A549 (cell line): ENCODE data around the gene MOB3C. TPM values are rescaled to one million over a fixed set of nuclear protein-coding genes. Genes with fewer than 3 reads are reported as not detected.

Experiments used
- ATAC-seq, 2 experiments: fragments of 200-7000 bp in 1 of 2; fragments of >200 bp in 1 of 2; cut with Nextera tagmentation in 1 of 2; cut with Tn5 transposase in 1 of 2; 3 replicates each; pipeline versions ENCODE4 v1.8.0 to v1.9.1; 2018 to 2020; ENCODE audit warnings: mild to moderate bottlenecking in 1 of 2, moderate library complexity in 1 of 2
- CTCF ChIA-PET: fragments of 300-600 bp; sonication (Branson Sonifier 250); formaldehyde crosslinking; extraction: SDS; loops from one replicate; lab custom pipeline; 2021; ENCODE audit warnings: antibody characterized with exemption, inconsistent platforms; lab: Yijun Ruan, JAX
- POLR2A ChIA-PET: fragments of 350-600 bp; formaldehyde crosslinking; extraction: SDS; loops from one replicate; lab custom pipeline; 2021; ENCODE audit warnings: antibody characterized with exemption, inconsistent platforms; lab: Yijun Ruan, JAX
- DNase-seq, 2 experiments: peaks; one replicate each; pipeline versions ENCODE4 v3.0.0 to v3.0.0-alpha.2; 2011 to 2016; ENCODE audit warnings: low read depth in 1 of 2, low spot score in 1 of 2
- FAIRE-seq: peaks from 2 replicates; lab custom pipeline; 2011; peaks lifted over from hg19 to GRCh38; lab: Jason Lieb, UNC
- H3K27ac ChIP-seq, 2 experiments: fragments of >200 bp; sonication (Bioruptor Twin); formaldehyde crosslinking; 3 replicates each; pipeline ENCODE4 v1.5.1; 2016 to 2017
- H3K4me1 ChIP-seq: fragments of >200 bp; sonication (Bioruptor Twin); formaldehyde crosslinking; 3 replicates; pipeline ENCODE4 v1.6.1; 2016
- H3K4me2 ChIP-seq: fragments of >200 bp; sonication (Bioruptor Twin); formaldehyde crosslinking; 3 replicates; pipeline ENCODE4 v1.6.1; 2016
- H3K4me3 ChIP-seq: fragments of >200 bp; sonication (Bioruptor Twin); formaldehyde crosslinking; 3 replicates; pipeline ENCODE4 v1.5.1; 2016
- H3K9me3 ChIP-seq: fragments of >200 bp; sonication (Bioruptor Twin); formaldehyde crosslinking; 3 replicates; pipeline ENCODE4 v1.6.1; 2016
- BHLHE40 ChIP-seq: IDR thresholded peaks from 2 replicates; pipeline ENCODE4 v1.6.1; 2012; ENCODE audit warnings: low read depth, low read length, inconsistent platforms
- CBX8 ChIP-seq: fragments of 200-600 bp; sonication (generic); IDR thresholded peaks from 2 replicates; pipeline ENCODE4 v1.6.1; 2016
- CHD2 ChIP-seq: fragments of 150-350 bp; IDR thresholded peaks from 2 replicates; pipeline ENCODE4 v1.6.1; 2014; ENCODE audit warnings: low read length; ENCODE audit not compliant: partially characterized antibody
- EHF ChIP-seq: fragments of 250-450 bp; sonication (Bioruptor Pico); IDR thresholded peaks from 2 replicates; pipeline ENCODE4 v1.5.0; 2020; ENCODE audit warnings: mild to moderate bottlenecking
- HDAC2 ChIP-seq: fragments of 200-600 bp; sonication (generic); IDR thresholded peaks from 2 replicates; pipeline ENCODE4 v1.6.1; 2016
- HEYL ChIP-seq: fragments of 250-450 bp; sonication (Bioruptor Pico); IDR thresholded peaks from 2 replicates; pipeline ENCODE4 v1.8.0; 2021; ENCODE audit warnings: mild to moderate bottlenecking, moderate library complexity
- HOXB13 ChIP-seq: fragments of 250-450 bp; sonication (Bioruptor Pico); IDR thresholded peaks from 2 replicates; pipeline ENCODE4 v1.5.0; 2020; ENCODE audit warnings: low read depth, mild to moderate bottlenecking, moderate library complexity
- HOXB5 ChIP-seq: fragments of 250-450 bp; sonication (Bioruptor Pico); IDR thresholded peaks from 2 replicates; pipeline ENCODE4 v1.5.0; 2020; ENCODE audit warnings: mild to moderate bottlenecking, moderate library complexity
- JUN ChIP-seq, 2 experiments: fragments of >200 bp; sonication (Bioruptor Twin); formaldehyde crosslinking; IDR thresholded peaks; 2 replicates in 1 of 2; 3 replicates in 1 of 2; pipeline ENCODE4 v1.6.1; 2016 to 2017
- MYC ChIP-seq: IDR thresholded peaks from 2 replicates; pipeline ENCODE4 v1.6.1; 2012; ENCODE audit warnings: mild to moderate bottlenecking, inconsistent platforms, low read length, improper control_type of control experiment, borderline replicate concordance
- POLR2A ChIP-seq: IDR thresholded peaks from 2 replicates; pipeline ENCODE4 v1.6.1; 2012; ENCODE audit warnings: mild to moderate bottlenecking, low read length
- RAD21 ChIP-seq, 2 experiments: fragments of >200 bp in 1 of 2; sonication (Bioruptor Twin) in 1 of 2; formaldehyde crosslinking in 1 of 2; IDR thresholded peaks in 1 of 2; conservative IDR thresholded peaks in 1 of 2; 2 replicates in 1 of 2; 3 replicates in 1 of 2; pipeline ENCODE4 v1.6.1; 2012 to 2018; ENCODE audit warnings: inconsistent platforms in 1 of 2
- TP53 ChIP-seq: fragments of 250-450 bp; sonication (Bioruptor Pico); IDR thresholded peaks from 2 replicates; pipeline ENCODE4 v1.5.0; 2021; ENCODE audit warnings: mild to moderate bottlenecking, moderate library complexity
- WGBS: methylation state at CpG from one replicate; pipeline ENCODE4 v1.1.6; 2017; ENCODE audit errors: missing lambda C conversion rate; 5-methylcytosine and 5-hydroxymethylcytosine counted together
- polyA plus RNA-seq, 4 experiments: library from polyadenylated mRNA; depleted of rRNA in 3 of 4; stranded (reverse); fragments of >200 nt; fragmentation: RNase III in 1 of 4; extraction: RNeasy Plus Mini Kit Qiagen cat#74134 plus additional on column Dnase treatment in 1 of 4; gene quantifications; 2 replicates in 3 of 4; 3 replicates in 1 of 4; pipeline ENCODE4 v1.2.3, GENCODE V29; 2011 to 2017
- TF ChIP-seq, protein P1 (sequence below): fragments of >200 bp; sonication (Bioruptor Twin); formaldehyde crosslinking; IDR thresholded peaks from 3 replicates; pipeline ENCODE4 v1.6.1; 2016
- TF ChIP-seq, protein P2 (sequence below): fragments of >200 bp; sonication (Bioruptor Twin); formaldehyde crosslinking; IDR thresholded peaks from 2 replicates; pipeline ENCODE4 v1.6.1; 2016
- TF ChIP-seq, protein P3 (sequence below): fragments of 200-600 bp; sonication (generic); IDR thresholded peaks from 2 replicates; pipeline ENCODE4 v1.6.1; 2016; ENCODE audit warnings: antibody characterized with exemption, mild to moderate bottlenecking, moderate library complexity
- TF ChIP-seq, protein P4 (sequence below): fragments of >200 bp; sonication (Bioruptor Twin); formaldehyde crosslinking; IDR thresholded peaks from 3 replicates; pipeline ENCODE4 v1.5.1; 2016
- TF ChIP-seq, protein P5 (sequence below): fragments of 250-450 bp; sonication (Bioruptor Pico); IDR thresholded peaks from 2 replicates; pipeline ENCODE4 v1.5.0; 2020; ENCODE audit warnings: low read depth, mild to moderate bottlenecking, moderate library complexity

The MOB3C gene
- polyA plus RNA-seq, 2 of the 4 experiments (the other 2 are of a cell fraction) = 2.6 to 2.7 TPM

DNA sequence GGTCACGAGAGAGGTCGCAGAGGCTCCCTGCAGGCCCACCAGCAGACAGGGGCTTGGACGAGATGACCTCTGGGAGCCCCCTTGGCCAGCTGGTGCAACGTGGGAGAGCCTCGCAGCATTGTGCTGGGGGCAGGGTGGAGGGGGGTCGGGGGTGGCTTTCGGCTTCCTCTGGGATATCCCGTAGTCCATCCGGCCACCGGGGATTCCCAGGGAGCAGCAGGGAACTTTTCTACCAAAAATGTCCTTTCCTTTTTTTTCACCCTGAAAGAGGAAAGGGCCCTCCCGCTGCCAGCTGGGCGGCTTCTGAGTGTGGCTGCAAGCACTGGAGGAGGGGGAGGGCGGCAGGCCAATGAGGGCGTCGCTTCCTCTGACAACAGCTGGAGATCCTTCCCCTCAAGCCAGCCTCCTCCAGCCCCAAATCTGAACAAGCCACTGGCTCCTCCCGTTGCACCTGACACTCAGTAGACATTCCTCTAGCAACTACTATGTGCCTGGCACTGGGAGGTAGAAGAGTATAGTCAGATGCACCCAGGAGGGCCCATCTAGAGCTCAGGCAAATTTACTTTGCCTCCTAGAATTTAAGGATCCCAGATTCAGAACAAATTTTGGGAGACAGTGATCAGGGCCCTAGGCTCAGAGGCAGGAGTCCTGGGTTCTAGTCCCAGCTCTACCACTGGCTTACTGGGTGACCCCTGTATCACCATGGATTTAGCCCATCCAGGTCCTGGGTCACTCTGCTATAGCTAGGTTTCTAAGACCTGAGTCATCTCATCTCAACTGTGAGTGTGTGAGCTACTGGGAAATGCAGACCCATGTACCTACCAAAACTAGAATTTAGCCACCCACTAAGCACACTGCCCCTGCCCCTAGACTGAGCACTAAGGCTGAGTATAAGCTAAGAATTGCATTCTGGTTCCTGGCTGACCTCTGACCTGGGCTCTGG, 2.7 kb downstream of the MOB3C start:
- POLR2A ChIA-PET = interaction anchor here (1.7 kb wide), 1 partner anchor 10 kb away, joined by 7 read pairs; the partner anchor contains the start of gene MKNK1
- ATAC-seq (no peak), DNase-seq (peak in 1 of 2 experiments; percentile 14), FAIRE-seq (no peak)
- no peaks in the 10 kb centered on the region for H3K9me3 ChIP-seq
- 73% methylated on average over 10 of the region's 16 CpGs for WGBS
- no peak overlapping the region for H3K4me3 ChIP-seq
- TF ChIP-seq, protein P1, sequence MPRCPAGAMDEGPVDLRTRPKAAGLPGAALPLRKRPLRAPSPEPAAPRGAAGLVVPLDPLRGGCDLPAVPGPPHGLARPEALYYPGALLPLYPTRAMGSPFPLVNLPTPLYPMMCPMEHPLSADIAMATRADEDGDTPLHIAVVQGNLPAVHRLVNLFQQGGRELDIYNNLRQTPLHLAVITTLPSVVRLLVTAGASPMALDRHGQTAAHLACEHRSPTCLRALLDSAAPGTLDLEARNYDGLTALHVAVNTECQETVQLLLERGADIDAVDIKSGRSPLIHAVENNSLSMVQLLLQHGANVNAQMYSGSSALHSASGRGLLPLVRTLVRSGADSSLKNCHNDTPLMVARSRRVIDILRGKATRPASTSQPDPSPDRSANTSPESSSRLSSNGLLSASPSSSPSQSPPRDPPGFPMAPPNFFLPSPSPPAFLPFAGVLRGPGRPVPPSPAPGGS = no peak
- TF ChIP-seq EHF = no peak
- TF ChIP-seq CHD2 = no peak
- no peak for TF ChIP-seq JUN (IDR thresholded peaks at IDR 0.05)
- TF ChIP-seq TP53 (CRISPR knock-in tag) = no peak
- TF ChIP-seq MYC = no peak
- no peak for TF ChIP-seq RAD21 (conservative IDR thresholded peaks at IDR 0.05 in 1 of 2, IDR thresholded peaks at IDR 0.05 in 1 of 2)
- TF ChIP-seq HEYL = no peak
- no peak for TF ChIP-seq BHLHE40
- TF ChIP-seq, protein P2, sequence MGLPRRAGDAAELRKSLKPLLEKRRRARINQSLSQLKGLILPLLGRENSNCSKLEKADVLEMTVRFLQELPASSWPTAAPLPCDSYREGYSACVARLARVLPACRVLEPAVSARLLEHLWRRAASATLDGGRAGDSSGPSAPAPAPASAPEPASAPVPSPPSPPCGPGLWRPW = no peak
- TF ChIP-seq HOXB5 = no peak
- no peak for TF ChIP-seq CBX8
- TF ChIP-seq, protein P3, sequence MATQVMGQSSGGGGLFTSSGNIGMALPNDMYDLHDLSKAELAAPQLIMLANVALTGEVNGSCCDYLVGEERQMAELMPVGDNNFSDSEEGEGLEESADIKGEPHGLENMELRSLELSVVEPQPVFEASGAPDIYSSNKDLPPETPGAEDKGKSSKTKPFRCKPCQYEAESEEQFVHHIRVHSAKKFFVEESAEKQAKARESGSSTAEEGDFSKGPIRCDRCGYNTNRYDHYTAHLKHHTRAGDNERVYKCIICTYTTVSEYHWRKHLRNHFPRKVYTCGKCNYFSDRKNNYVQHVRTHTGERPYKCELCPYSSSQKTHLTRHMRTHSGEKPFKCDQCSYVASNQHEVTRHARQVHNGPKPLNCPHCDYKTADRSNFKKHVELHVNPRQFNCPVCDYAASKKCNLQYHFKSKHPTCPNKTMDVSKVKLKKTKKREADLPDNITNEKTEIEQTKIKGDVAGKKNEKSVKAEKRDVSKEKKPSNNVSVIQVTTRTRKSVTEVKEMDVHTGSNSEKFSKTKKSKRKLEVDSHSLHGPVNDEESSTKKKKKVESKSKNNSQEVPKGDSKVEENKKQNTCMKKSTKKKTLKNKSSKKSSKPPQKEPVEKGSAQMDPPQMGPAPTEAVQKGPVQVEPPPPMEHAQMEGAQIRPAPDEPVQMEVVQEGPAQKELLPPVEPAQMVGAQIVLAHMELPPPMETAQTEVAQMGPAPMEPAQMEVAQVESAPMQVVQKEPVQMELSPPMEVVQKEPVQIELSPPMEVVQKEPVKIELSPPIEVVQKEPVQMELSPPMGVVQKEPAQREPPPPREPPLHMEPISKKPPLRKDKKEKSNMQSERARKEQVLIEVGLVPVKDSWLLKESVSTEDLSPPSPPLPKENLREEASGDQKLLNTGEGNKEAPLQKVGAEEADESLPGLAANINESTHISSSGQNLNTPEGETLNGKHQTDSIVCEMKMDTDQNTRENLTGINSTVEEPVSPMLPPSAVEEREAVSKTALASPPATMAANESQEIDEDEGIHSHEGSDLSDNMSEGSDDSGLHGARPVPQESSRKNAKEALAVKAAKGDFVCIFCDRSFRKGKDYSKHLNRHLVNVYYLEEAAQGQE = no peak
- TF ChIP-seq, protein P4, sequence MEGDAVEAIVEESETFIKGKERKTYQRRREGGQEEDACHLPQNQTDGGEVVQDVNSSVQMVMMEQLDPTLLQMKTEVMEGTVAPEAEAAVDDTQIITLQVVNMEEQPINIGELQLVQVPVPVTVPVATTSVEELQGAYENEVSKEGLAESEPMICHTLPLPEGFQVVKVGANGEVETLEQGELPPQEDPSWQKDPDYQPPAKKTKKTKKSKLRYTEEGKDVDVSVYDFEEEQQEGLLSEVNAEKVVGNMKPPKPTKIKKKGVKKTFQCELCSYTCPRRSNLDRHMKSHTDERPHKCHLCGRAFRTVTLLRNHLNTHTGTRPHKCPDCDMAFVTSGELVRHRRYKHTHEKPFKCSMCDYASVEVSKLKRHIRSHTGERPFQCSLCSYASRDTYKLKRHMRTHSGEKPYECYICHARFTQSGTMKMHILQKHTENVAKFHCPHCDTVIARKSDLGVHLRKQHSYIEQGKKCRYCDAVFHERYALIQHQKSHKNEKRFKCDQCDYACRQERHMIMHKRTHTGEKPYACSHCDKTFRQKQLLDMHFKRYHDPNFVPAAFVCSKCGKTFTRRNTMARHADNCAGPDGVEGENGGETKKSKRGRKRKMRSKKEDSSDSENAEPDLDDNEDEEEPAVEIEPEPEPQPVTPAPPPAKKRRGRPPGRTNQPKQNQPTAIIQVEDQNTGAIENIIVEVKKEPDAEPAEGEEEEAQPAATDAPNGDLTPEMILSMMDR = no peak
- peaks cover 39% of the 10 kb centered on the region for H3K4me1 ChIP-seq
- H3K27ac ChIP-seq = 0 out of 6 replicates have a peak overlapping the region, but pooled peaks of 1 of the 2 experiments have one; percentile 24
- 0 out of 3 replicates have a peak overlapping the region, but pooled peaks have one; percentile 3 for H3K4me2 ChIP-seq
- CTCF ChIA-PET = interaction anchor here (1.3 to 2.1 kb wide), 3 partner anchors 10 to 44 kb away, joined by 3 to 7 read pairs (median 7); no protein-coding TSS in a partner anchor

DNA sequence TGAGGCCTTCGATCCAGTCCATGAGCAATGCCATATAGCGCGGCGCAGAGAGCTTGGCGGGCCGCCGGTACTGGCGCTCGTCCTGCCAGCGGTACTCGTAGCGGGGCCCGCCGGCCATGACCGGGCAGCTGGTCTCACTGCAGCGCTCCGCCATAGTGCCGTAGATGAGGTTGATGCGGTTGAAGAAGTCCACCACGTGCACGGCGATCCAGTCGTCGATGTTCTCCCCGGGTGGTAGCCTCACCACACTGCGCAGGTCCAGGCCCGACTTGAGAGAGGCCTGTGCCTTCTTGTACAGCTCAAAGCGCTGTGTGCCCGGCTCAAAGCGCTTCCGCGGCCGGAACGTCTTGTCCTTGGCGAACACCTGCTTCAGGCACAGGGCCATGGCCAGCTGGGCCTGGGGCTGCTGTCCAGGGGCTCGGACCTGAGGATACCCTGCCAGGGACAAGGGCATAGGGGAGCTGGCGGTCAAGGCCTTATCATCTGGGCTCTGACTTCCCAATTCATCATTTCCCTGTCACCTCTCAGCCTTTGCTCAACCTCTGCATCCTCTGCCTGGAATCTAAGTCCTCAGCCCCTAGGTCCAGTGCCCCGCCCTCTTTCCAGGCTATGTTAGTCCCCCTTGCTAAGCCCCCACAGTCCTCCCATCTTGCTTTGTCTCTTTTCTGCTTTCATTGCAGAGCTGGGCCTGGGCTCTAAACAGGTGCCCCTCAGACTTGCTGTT, 3.5 kb downstream of the MOB3C start:
- Histone ChIP-seq H3K4me3 (no peak overlapping the region), H3K27ac (no peak overlapping the region), H3K9me3 (no peaks in the 10 kb centered on the region), H3K4me1 (peaks cover 39% of the 10 kb centered on the region)
- ATAC-seq = no peak
- WGBS = 96% methylated on average over 34 of the region's 38 CpGs
- CTCF ChIA-PET = interaction anchor here (1.3 to 2.1 kb wide), 3 partner anchors 10 to 45 kb away, joined by 3 to 7 read pairs (median 7); no protein-coding TSS in a partner anchor
- no peak for DNase-seq
- FAIRE-seq = no peak
- POLR2A ChIA-PET = interaction anchor here (1.4 kb wide), 1 partner anchor 9 kb away, joined by 6 read pairs; the partner anchor contains the start of gene MKNK1
- no peak for TF ChIP-seq POLR2A
- TF ChIP-seq CBX8 = no peak
- TF ChIP-seq BHLHE40 = no peak
- TF ChIP-seq JUN (IDR thresholded peaks at IDR 0.05) = no peak
- no peak for TF ChIP-seq HOXB13 (CRISPR knock-in tag)
- TF ChIP-seq, protein P1 = no peak
- TF ChIP-seq, protein P5, sequence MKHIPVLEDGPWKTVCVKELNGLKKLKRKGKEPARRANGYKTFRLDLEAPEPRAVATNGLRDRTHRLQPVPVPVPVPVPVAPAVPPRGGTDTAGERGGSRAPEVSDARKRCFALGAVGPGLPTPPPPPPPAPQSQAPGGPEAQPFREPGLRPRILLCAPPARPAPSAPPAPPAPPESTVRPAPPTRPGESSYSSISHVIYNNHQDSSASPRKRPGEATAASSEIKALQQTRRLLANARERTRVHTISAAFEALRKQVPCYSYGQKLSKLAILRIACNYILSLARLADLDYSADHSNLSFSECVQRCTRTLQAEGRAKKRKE (CRISPR knock-in tag) = no peak
- TF ChIP-seq HDAC2 = no peak
- TF ChIP-seq, all 56 proteins: peak for 0
- no peak overlapping the region for H3K4me2 ChIP-seq
